Measurements from ENCODE around the gene USP13.

Gene USP13

DNA sequence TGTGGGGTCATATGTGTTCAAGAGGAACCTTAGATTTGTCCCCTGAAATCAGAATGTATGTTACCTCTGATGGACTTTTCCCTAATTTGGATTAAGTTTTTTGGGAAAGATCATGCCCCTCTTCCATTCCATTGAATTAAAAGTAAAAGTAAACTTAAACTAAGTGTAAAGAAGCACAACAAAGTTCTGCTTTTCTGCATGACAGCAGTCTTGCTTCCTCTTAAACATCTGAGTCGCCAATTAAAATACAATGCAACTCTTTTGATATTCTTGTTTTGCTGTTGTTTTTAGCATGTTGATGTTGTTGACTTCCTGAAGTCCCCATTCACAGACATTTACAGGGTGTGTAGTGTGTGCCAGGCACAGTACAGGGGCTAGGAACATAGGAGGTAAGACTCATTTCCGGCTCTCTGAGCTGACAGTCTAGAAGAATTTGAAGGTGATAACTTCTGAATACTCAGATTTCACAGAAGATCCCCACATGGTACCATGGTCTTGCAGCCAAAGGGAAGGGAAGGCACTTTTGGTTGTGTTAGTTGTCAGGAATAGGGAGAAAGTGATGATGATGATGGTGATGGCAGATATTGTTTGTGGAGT, 45.0 kb downstream of the USP13 start:
- DNase-seq (ENCODE audit: extremely low read depth in 1 of 2, low read depth in 1 of 2): no peak

DNA sequence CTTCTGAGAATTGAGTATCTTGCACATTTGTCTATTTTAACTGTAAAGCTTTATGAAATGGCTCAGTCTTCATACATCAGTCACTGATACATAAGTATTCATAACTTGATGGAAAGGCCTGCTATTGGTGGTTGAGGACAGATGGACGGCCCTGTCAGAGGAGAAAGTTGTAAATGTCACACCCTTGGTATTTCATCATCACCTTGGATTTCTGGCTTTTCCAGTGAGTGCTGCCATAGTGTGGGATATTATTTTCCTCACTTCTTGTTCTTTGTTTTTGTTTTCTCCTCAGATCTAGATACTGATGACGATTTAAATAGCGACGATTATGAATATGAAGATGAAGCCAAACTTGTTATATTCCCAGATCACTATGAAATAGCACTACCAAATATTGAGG, 47.9 kb downstream of the USP13 start:
- no peak for DNase-seq (ENCODE audit: extremely low read depth in 1 of 2, low read depth in 1 of 2)

- DNase-seq (ENCODE audit: extremely low read depth in 1 of 2, low read depth in 1 of 2): no peak
Observed at GRCh38 chr3:179701176-179701827, 48.5 kb downstream of the USP13 start.

GRCh38 chr3:179702271-179702947, 49.6 kb downstream of the USP13 start:
- DNase-seq (ENCODE audit: extremely low read depth in 1 of 2, low read depth in 1 of 2): no peak

DNA sequence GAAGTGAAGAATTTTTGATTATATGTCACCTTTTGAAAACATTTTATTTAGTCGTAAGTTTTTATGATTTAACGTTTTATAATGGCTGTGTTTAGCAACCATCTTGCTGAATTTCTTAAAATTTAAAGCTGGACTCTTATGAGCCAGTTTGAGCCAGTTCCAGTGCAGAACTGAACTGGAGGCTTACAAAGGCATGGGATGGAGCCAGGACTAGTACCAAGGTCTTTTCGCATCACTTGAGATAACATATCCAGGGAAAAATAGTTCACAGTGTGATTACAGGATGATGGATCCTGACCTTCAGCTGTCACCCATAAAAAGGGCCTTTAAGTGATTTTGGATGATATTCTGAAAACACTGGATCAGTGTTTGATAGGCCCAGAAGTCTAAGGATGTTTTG, 51.0 kb downstream of the USP13 start:
- no peak for DNase-seq (ENCODE audit: extremely low read depth in 1 of 2, low read depth in 1 of 2)

- no peak for DNase-seq (ENCODE audit: extremely low read depth in 1 of 2, low read depth in 1 of 2)
Observed at GRCh38 chr3:179706233-179706632, 53.4 kb downstream of the USP13 start.

DNA sequence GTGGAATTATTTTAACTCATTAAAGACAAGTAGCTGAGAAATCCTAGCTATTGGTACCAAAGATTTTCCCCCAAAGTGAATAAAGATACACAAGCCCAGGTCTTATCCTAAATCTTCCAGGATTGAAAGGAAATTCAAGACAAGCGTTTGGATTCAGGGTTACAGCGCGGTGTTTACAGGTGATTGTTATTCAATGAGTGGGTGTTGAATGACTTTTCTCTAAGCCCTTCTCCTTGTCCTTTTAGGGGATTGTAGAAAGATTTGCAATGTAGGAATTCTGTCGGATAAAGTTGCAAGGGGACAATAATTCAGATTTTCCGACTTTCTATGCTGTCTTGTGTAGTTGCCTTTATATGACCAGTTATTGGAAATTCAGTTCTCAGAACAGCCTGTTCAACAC, 57.2 kb downstream of the USP13 start:
- no peak for DNase-seq (ENCODE audit: extremely low read depth in 1 of 2, low read depth in 1 of 2)

DNA sequence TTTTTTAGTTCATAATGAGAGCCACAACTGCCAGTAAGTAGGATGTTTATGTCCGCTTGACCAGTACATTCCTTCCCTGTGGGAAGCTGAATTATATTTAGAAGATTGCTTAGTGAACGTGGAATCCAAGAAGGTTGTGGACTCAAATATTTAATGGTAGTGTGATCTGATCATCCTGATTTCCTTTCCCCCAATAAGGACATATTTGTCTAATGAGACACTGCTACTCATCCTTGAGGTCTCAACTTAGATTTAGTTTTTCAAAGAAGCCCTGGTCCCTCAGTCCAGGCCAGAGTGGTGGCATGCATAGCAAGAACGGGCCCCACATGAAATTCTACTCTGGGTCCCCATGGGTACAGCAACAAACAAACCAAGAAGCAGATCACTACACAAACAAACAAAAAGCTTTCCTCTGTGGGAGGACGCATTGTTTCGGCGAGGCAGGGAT, 60.8 kb downstream of the USP13 start:
- DNase-seq (ENCODE audit: extremely low read depth in 1 of 2, low read depth in 1 of 2): no peak

GRCh38 chr3:179715582-179715981, 62.7 kb downstream of the USP13 start:
- no peak for DNase-seq (ENCODE audit: extremely low read depth in 1 of 2, low read depth in 1 of 2)

- no peak for DNase-seq (ENCODE audit: extremely low read depth in 1 of 2, low read depth in 1 of 2)
Observed at GRCh38 chr3:179716226-179716625, 63.4 kb downstream of the USP13 start.

GRCh38 chr3:179716811-179717210, 64.0 kb downstream of the USP13 start:
- DNase-seq (ENCODE audit: extremely low read depth in 1 of 2, low read depth in 1 of 2): no peak

- DNase-seq (ENCODE audit: extremely low read depth in 1 of 2, low read depth in 1 of 2): no peak
Observed at GRCh38 chr3:179717219-179717618, 64.4 kb downstream of the USP13 start.

- no peak for DNase-seq (ENCODE audit: extremely low read depth in 1 of 2, low read depth in 1 of 2)
Observed at GRCh38 chr3:179719048-179719734, 66.4 kb downstream of the USP13 start.

GRCh38 chr3:179720196-179720595, 67.4 kb downstream of the USP13 start:
- DNase-seq (ENCODE audit: extremely low read depth in 1 of 2, low read depth in 1 of 2): no peak

DNA sequence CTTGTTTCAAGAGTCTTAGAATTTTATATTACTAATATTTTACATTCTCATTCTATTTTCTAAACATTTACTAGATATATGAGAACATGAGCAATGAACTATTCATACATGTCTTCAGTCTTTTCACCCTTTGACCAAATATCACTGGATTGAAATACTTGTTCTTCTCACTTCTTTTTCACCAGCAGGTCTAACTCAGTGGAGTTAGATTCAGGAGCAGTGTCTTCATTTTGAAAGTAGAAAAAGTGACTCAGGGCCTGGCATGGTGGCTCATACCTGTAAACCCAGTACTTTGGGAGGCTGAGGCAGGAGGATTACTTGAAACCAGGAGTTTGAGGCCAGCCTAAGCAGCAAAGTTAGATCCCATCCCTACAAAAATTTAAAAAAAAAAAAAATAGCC, 70.8 kb downstream of the USP13 start:
- DNase-seq (ENCODE audit: extremely low read depth in 1 of 2, low read depth in 1 of 2): no peak

DNA sequence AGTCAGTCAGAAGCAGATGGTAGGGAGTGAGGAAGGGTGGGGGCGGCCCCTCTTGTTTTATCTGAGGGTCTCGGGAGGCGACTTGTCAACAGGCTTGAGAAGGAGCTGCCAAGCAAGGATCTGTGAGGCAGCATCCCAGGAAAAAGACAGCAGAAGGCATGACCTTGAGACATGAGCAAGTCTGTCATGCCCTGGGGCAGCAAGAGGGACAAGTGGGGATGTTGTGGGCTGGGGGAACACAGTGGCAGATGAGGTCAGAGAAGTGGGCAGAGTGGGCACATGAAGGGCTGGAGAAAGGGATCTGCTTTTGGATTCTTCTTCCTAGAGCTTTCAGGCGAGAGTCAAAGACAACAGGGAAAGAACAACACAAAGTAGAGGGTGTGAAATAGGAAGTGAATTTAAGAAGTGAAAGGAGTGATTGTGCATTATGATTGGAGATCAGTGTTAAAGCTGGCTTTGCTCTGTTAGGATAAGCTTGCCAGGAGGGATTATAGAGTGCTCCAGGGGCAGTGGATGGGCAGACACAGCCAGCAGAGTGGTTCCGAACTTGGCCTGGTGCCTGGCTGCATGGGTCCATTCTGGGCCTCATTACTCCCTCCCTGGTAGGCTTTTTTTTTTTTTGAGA, 73.3 kb downstream of the USP13 start:
- DNase-seq (ENCODE audit: extremely low read depth in 1 of 2, low read depth in 1 of 2): no peak

DNA sequence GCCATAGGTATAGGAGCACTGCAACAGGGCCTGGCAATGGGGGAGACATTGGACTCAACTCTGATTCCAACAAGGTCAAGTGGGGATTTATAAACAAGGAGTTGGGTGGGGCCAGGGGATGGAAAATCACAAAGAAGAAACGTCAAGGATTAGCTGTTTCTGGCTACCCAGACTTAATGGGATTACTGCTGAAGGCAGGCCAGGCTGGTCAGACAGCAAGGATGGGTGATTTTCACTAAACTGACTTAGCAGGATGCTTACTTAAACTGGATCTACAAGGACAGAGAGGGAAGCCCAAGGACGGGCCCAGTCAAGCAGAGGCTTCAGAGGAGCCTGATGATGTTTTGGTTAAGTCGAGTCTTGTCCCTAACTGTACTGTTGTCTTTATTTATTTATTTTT, 76.2 kb downstream of the USP13 start:
- no peak for DNase-seq (ENCODE audit: extremely low read depth in 1 of 2, low read depth in 1 of 2)

- no peak for DNase-seq (ENCODE audit: extremely low read depth in 1 of 2, low read depth in 1 of 2)
Observed at GRCh38 chr3:179729981-179730380, 77.1 kb downstream of the USP13 start.

DNA sequence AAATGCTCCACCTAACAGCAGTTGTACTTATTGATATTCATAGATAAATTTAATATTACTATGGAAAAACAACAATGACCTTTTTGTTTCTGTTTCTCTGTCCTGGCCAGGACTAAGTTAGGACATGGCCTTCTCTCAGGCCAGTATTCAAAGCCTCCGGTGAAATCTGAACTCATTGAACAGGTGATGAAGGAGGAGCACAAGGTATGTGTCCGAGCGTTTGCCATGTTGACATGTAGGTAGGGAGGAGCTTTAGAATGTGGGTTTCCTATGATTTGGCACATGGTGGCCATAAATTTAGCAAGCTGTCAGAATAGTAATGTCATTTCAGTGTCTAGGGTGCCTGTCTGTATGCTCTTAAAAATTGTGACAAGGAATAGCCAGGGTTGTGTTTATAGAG, 77.7 kb downstream of the USP13 start:
- no peak for DNase-seq (ENCODE audit: extremely low read depth in 1 of 2, low read depth in 1 of 2)

DNA sequence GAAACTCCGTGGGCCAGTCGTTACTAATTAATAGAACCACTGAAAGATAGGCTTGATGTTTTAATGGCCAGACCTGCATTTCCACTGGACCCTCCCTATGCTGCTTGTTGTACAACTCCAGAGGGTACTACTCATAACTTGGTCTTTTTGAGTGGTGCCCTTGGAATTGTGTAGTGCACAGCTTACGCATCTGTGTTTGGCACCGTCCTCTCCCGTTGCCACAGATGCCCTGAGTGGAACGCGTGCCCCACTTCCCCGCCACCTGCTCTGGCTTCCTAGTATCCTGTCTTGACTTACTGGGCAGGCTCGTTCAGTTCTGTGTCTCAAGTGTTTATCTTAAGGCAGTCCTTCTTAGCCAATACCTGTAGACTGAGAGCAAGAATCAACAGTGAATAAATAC, 78.7 kb downstream of the USP13 start:
- no peak for DNase-seq (ENCODE audit: extremely low read depth in 1 of 2, low read depth in 1 of 2)

GRCh38 chr3:179732661-179733348, 80.0 kb downstream of the USP13 start:
- no peak for DNase-seq (ENCODE audit: extremely low read depth in 1 of 2, low read depth in 1 of 2)
